Fibroblast of pulmonary artery (primary cell): ENCODE data around the gene LINGO3.
A peak's percentile ranks its signal among the peaks of the same experiment; 100 is the strongest.

Experiments
- DNase-seq: peaks from one replicate; pipeline ENCODE4 v3.0.0-alpha.2; 2010; ENCODE audit warnings: low read depth
- H3K4me3 ChIP-seq: replicated peaks from 2 replicates; pipeline ENCODE4 v1.5.1; 2011; ENCODE audit warnings: low read depth, mild to moderate bottlenecking, control low read depth, low read length, moderate library complexity
- TF ChIP-seq, protein P1 (sequence below): IDR thresholded peaks from 2 replicates; pipeline ENCODE4 v1.5.1; 2011; ENCODE audit warnings: mild to moderate bottlenecking, control low read depth, low read length, inconsistent platforms; ENCODE audit errors: missing control alignments

LINGO3 gene

DNA sequence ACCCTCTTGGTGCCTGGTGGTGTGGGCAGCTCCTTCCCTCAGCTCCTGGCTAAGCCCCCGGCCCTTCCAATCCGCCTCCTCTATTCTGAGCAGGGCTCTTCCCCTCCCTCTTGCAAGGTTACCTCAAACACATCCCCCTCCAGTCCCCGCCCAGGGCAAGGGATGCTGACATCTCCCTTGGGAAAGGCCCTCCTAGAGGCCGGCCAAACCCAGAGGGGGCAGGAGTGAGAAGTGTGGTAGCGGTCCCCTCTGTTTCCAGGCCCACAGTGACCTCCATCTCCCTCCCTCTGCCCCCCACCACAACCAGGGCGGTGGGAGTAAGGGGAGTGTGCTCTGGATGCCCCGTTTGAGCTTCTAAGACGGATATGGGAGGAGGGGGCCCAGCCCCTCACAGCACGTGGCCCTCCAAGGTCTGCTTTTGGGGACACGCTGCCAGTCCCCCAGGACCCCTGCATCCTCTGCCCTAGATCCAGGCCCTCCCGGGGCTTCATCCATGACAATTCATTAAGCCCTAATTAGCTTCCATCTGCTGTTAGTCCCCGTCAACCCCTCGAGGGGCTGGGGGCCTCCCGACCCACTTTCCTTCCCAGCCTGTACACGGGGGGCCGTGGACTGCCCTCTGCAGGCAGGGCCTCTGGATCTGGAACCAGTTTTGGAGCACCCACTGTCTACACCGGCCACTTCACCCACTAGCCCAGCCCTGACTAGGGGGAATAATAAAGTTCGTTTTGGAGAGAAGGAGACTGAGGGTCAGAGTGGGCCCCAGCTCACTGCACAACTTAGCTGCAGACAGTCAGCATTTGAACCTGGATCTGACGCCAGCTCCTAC, 2.3 kb downstream of the LINGO3 start:
- H3K4me3 ChIP-seq: no peak overlapping the region
- TF ChIP-seq, protein P1, sequence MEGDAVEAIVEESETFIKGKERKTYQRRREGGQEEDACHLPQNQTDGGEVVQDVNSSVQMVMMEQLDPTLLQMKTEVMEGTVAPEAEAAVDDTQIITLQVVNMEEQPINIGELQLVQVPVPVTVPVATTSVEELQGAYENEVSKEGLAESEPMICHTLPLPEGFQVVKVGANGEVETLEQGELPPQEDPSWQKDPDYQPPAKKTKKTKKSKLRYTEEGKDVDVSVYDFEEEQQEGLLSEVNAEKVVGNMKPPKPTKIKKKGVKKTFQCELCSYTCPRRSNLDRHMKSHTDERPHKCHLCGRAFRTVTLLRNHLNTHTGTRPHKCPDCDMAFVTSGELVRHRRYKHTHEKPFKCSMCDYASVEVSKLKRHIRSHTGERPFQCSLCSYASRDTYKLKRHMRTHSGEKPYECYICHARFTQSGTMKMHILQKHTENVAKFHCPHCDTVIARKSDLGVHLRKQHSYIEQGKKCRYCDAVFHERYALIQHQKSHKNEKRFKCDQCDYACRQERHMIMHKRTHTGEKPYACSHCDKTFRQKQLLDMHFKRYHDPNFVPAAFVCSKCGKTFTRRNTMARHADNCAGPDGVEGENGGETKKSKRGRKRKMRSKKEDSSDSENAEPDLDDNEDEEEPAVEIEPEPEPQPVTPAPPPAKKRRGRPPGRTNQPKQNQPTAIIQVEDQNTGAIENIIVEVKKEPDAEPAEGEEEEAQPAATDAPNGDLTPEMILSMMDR: no peak
- no peak for DNase-seq

DNA sequence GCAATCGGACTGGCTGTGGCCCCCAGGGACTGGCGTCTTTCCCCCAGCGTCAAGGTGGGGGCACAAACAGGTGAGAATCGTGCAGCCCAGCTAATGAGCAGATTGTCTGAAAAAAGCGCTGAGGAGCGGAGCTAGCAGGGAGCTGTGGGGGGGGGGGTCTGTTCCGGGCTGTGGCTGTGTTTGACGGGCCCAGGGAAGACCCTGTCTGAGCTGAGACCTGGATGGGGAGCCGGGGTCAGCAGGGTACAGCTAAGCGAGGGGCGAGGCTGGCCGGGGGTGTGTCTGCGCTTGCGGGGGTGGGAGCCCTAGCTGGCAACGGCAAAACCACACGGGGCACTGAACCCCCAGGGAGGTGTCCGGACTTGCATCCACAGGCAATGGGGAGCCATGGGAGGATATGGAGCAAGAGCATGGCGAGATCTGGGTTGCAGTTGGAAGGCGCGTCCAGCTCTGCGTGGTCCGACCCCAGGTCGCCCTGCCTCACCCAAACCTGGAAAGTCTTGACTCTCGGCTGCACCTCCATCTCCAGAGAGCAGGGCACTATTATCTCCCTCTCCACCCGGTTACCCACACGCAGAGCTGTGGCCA, 4.6 kb downstream of the LINGO3 start:
- TF ChIP-seq, protein P1: no peak
- no peak overlapping the region for H3K4me3 ChIP-seq
- DNase-seq: no peak

DNA sequence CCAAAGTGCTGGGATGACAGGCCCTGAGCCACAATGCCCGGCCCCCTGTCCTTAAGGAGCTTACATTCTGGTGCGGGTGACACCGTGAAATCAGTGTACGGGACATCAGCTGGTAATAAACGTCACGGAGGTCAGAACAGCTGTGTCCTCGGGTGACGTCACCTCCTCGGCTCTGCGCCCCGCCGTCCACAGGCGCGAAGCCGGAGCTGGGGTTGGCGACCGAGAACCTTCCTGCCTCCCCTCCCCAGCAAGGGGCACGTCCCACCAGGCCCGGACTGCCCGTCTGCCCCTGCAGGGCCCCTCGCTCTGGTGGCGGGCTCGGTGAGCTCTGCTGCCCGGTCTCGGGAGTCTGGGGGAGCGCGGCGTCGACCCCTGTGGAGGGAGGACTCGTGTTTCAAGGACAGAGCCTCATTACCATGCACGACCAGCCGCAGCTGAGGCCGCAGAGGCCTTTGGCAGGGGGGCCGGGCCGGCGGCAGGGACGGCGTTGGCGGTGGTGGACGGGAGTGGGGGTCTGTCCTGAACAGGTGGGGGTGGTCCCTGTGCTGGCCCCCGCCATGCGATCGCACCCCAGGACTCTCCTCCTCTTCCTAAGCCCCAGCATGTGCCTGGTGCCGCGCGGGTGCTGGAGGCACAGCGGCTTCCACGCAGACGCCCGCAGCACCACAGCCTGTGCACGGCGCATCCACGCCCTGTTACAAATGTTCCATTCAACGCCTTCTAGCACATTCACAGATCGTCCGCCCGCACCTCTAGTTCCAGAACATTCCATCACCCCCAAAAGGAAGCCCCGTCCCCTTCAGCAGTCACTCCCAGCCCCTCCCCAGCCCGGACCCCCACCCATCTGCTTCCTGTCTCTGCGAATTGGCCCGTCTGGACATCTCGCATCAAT, 5.4 kb downstream of the LINGO3 start:
- H3K4me3 ChIP-seq: no peak overlapping the region
- TF ChIP-seq, protein P1: no peak
- DNase-seq: peak; percentile 54

DNA sequence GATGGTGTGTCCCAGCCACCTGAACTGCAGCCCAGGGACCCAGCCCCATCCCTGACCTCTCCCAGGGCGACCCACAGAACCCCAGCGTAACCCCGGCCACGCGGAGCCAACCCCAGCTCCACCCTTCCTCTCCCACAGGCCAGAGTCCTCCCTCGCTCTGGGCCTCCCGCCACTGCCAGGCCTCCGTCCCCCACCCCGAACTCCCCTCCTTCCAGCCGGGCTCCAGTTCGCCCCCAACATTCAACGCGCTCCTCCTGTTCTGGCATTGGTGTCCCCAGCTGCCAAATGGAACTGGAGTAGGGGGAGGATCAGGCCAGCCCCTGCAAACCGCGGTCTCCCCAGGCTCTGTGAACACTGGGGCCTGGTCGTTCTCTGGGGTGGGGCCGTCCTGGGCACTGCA, 7.4 kb downstream of the LINGO3 start:
- no peak for DNase-seq
- no peak overlapping the region for H3K4me3 ChIP-seq
- TF ChIP-seq, protein P1: no peak

DNA sequence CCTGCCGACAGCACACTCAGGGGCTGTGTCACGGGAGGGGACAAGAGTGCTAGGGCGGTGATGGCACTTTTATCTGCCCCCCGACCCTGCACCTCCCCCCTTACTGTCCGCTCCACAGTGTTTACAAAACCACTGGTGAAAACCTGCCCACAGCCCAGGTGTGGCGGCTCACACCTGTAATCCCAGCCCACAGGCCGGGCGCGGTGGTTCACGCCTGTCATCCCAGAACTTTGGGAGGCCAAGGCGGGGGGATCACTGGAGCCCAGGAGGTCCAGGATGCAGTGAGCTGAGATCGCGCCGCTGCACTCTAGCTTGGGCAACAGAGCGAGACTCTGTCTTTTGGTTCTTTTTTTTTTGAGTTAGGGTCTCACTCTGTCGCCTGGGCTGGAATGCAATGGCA, 11.8 kb downstream of the LINGO3 start:
- no peak for DNase-seq
- no peak overlapping the region for H3K4me3 ChIP-seq
- TF ChIP-seq, protein P1: no peak

DNA sequence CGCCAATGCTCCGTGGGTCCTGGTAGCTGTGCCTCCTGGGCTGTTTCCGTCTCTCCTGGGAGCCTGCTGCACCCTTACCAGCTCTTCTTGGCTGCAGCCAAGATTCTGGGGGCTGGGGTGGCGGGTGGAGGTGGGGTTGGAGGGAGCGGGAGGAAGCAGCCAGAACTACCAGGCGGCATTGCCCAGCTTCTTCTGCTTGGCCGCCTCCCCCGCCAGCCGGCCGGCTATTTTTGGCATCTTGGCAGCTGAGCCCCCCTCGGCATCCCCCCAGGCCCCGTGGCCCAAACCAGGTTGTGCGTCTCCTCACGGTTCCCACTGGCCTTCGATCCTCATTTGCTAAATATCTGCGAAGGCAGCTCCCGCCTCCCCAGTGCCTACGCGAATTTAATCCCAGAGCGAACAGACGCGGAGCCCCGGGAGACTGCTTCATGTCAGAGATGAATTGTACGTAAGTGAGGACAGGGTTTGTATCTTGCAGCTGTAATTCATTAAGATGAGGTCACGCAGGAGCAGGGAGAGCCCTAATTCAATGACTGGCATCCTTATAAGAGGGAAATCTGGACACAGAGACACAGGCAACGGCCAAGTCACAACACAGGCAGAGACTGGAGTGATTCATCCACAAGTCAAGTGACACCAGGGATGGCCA, 13.1 kb downstream of the LINGO3 start:
- peak; percentile 66 for DNase-seq
- no peak overlapping the region for H3K4me3 ChIP-seq
- TF ChIP-seq, protein P1: no peak
